Bronchial epithelial cell (primary cell): ENCODE results near the gene SLC4A5. TPM values are rescaled to one million over a fixed set of nuclear protein-coding genes. Genes with fewer than 3 reads are reported as not detected.
"Not testable (repeated sequence)": the region's sequence is repeated elsewhere in the genome, so short reads cannot be mapped to it uniquely, and the experiment has no call there.

Source experiments
- DNase-seq: peaks from one replicate; pipeline ENCODE4 v3.0.0-alpha.2; 2010; ENCODE audit warnings: low read depth
- FAIRE-seq: peaks from 2 replicates; lab custom pipeline; 2011; peaks lifted over from hg19 to GRCh38; lab: Jason Lieb, UNC
- H3K27me3 ChIP-seq: 2 replicates; pipeline ENCODE4 v1.5.1; 2011; ENCODE audit warnings: low read length; ENCODE audit not compliant: control insufficient read depth, insufficient read depth
- H3K36me3 ChIP-seq: 2 replicates; pipeline ENCODE4 v1.5.1; 2011; ENCODE audit warnings: low read length; ENCODE audit not compliant: control insufficient read depth, insufficient read depth
- H3K4me3 ChIP-seq: 2 replicates; pipeline ENCODE4 v1.5.1; 2011; ENCODE audit warnings: mild to moderate bottlenecking, low read depth, low read length, control low read depth
- total RNA-seq: library from RNA; depleted of rRNA; stranded (reverse); fragments of >200 nt; gene quantifications from 2 replicates; pipeline ENCODE4 v1.2.1, GENCODE V29; 2014
- TF ChIP-seq, protein P1 (sequence below): IDR thresholded peaks from 2 replicates; pipeline ENCODE4 v1.5.1; 2011; ENCODE audit warnings: mild to moderate bottlenecking, moderate library complexity, low read length, control low read depth, inconsistent platforms; ENCODE audit not compliant: insufficient read depth, severe bottlenecking

SLC4A5 gene
- total RNA-seq, 1 donor from 2014 or later, result under 0.01 TPM

DNA sequence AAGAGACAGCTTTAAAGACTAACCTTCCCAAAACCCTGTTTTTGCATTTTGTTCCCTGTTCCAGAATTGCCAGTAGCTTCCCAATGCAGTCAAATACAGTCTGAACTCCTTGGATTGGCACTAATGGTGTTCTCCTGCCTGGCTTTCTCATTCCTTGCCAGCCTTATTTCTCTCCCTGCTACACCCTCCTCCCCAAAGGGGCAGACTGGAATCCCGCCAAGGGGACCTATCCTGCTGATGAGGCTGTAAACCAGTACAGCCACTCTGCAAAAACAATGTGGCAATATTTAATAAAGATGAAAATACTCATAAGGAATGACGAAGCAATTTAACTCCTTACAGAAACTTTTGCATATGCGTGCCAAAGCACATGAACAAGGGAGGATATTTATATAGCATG lies 4.5 kb upstream of the SLC4A5 start:
- DNase-seq, result peak; percentile 5
- Histone ChIP-seq H3K36me3 (no peaks in the 10 kb centered on the region), H3K27me3 (no peaks in the 10 kb centered on the region), H3K4me3 (no peak overlapping the region)
- TF ChIP-seq, protein P1, sequence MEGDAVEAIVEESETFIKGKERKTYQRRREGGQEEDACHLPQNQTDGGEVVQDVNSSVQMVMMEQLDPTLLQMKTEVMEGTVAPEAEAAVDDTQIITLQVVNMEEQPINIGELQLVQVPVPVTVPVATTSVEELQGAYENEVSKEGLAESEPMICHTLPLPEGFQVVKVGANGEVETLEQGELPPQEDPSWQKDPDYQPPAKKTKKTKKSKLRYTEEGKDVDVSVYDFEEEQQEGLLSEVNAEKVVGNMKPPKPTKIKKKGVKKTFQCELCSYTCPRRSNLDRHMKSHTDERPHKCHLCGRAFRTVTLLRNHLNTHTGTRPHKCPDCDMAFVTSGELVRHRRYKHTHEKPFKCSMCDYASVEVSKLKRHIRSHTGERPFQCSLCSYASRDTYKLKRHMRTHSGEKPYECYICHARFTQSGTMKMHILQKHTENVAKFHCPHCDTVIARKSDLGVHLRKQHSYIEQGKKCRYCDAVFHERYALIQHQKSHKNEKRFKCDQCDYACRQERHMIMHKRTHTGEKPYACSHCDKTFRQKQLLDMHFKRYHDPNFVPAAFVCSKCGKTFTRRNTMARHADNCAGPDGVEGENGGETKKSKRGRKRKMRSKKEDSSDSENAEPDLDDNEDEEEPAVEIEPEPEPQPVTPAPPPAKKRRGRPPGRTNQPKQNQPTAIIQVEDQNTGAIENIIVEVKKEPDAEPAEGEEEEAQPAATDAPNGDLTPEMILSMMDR, result no peak
- FAIRE-seq, result no peak

DNA sequence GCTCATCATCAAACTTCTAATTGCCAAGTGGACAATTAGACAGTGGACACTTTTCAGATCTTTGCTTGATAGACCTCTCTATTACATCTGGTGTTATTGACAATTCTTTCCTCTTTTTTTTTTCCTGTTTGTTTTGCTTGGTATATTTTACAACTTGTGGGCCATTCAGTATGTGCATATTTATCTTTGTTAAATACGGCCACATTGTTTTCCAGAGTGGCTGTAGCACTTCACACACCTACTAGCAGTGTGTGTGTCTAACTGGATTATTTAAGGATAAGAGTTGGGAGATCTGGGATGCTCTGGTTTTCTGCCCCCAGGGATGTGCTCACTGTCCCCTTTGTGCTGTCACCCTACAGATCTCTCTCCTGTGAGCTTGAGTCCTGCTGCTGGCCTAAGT lies 4.1 kb upstream of the SLC4A5 start:
- DNase-seq, result no peak
- no peaks in the 10 kb centered on the region for H3K36me3 ChIP-seq
- H3K27me3 ChIP-seq, result no peaks in the 10 kb centered on the region
- TF ChIP-seq, protein P1, result no peak
- no peak for FAIRE-seq
- H3K4me3 ChIP-seq, result no peak overlapping the region

DNA sequence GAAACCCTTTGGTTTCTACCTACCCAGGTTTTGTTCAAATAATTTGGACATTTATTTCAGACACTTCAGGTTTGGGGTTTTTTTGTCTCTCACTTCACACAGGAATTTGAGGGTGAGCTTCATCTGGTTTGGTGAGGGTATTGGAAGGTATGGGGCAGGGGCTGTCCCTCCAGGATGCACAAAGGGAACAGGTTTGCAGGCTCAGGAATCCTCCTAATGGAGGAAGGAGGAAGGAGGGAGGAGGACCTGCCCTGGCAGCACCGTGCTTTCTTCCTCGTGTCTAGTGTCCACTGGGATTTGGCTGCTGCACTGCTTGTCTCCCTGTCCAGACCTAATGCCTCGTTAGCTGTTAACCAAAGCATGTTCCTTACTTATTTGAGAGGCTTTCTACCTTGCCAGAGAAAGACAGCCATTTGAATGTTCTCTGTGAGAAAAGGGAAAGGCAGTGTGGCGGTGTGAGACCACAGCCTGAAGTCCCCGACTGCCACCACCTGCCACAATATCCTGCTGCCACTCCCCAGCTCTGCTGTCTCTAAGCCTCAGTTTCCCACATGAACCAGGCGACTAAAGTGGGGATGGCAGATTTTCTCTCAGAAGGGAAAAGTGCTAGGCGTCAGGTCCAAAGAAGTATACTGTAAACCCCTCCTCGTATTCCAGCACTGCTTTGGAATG lies 2.2 kb upstream of the SLC4A5 start:
- no peaks in the 10 kb centered on the region for H3K27me3 ChIP-seq
- FAIRE-seq (peak; percentile 66), DNase-seq (no peak)
- H3K4me3 ChIP-seq, result no peak overlapping the region
- H3K36me3 ChIP-seq, result no peaks in the 10 kb centered on the region
- TF ChIP-seq, protein P1, result no peak

DNA sequence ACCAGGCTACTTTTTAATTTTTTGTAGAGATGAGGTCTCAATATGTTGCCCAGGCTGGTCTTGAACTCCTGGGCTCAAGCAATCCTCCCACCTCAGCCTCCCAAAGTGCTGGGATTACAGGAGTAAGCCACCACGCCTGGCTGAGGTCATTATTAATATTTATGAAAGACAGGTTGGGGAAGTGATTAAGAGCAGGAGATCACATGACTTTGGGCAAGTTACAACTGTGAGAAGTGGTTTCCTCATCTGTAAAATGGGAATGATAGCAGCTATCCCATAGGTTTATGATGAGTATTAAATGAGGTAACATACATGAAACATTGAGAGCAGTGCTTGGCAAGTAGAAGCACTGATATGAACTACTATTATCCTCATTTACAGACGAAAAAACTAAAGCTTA lies 7.0 kb downstream of the SLC4A5 start:
- FAIRE-seq, H3K4me3 ChIP-seq, H3K36me3 ChIP-seq, H3K27me3 ChIP-seq: not testable (repeated sequence)
- DNase-seq, result peak; percentile 21

DNA sequence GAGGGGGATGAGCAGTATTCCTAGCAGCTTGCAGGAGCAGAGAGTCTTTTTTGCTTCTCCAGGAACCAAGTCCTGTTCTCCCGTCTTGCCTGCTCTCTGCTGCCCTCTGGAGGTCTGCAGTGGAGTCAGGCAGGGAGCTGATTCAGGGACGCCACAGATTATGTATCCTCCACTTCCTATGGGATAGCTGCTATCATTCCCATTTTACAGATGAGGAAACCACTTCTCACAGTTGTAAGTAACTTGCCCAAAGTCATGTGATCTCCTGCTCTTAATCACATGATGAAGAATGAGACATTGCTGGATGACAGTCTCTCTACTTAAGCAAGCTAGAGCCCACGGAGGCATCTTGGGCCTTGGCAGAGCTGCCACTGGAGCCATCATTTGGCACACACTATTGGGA lies 8.3 kb downstream of the SLC4A5 start:
- no peak for FAIRE-seq
- Histone ChIP-seq H3K36me3 (no peaks in the 10 kb centered on the region), H3K4me3 (no peak overlapping the region), H3K27me3 (no peaks in the 10 kb centered on the region)
- TF ChIP-seq, protein P1, result peak; percentile 90
- peak; percentile 54 for DNase-seq

DNA sequence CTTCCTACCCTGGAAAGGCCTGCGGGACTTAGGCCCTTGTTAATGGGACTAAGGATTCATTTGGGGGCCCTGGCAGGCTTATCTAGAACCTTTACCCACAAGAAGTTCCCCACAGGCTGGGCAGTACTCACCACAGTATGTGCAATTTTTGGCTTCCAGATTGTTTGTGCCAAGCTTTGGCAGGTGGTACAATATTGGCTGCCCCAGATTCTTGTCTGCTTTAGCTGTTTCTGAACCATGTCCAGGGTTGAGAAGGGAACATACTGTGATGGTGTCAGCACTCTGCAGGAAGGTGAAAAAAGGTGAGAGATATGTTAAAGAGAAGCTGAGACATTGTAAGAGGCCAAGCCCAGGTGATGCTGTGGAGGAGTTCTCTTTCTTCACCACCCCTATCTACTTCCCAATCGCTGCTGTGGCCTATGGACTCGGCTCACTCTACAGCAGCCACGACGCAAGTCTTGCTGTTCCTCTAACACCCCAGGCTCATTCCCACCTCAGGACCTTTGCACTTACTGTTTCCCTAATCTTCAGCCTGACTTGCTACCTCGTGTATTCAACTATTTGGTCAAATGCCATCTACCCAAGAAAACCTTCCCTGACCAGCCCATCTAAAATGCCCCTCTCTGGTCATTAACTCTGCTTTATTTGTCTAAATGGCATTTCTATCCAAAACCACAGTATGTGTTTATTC lies 9.2 kb downstream of the SLC4A5 start:
- Histone ChIP-seq H3K27me3 (no peaks in the 10 kb centered on the region), H3K4me3 (no peak overlapping the region), H3K36me3 (no peaks in the 10 kb centered on the region)
- DNase-seq, result no peak
- TF ChIP-seq, protein P1, result no peak
- no peak for FAIRE-seq
